ENCODE data around the gene GTPBP1.

GTPBP1 gene

DNA sequence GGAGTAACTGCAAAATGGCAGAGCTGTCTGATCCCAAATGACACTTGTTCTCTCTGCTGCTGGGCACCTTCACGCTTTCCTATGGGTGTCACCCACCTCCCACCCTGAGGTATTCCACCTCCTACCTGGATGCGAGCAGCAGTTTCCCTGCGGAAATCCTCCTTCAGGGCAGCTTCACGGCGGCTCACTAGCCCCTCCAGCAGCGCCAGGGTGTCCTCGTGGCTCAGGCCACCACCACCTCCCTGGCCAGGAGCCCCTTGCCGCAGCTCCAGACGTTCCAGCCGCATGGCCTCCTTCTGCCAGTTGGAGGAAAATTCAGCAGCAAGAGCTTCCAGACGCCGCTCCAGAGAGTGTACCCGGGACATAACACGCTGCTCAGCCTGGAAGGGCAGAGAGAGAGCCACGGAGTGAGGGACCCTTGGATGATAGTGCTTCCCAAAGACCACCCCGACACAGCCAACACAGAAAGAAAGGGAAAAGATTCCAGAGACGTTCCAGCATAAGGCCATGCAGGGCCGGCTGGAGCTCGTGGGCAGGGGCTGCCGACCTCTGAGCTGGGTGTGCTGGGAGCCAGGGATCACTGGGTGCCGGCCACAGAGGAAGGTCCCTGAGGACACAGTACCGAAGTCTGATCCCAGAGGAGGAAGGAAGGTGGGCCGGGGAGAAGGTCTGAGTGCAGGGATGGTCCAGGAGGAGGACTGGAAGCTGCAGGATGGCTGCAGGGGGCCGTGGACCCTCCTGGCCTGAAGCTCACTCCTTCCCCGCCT is 36.6 kb downstream of the GTPBP1 start:
- DNase-seq, result no peak

DNA sequence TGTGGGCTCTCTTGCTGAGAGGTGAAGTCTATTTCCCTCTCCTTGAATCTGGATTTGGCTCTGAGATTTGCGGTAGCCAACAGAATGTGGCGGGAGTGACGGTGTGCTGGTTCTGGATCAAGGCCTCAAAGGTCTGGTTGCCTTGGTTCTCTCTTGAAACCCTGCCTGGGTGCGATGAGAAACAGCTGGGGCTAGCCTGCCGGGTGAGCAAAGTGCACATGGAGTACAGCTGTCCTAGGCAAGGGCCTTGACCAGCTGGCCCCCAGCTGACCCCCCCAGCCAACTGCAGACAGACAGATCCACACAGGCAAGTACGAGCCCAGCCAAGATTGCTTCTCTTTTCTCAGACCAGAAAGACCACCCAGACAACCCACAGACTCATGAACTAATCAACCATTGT is 39.2 kb downstream of the GTPBP1 start:
- DNase-seq, result no peak

DNA sequence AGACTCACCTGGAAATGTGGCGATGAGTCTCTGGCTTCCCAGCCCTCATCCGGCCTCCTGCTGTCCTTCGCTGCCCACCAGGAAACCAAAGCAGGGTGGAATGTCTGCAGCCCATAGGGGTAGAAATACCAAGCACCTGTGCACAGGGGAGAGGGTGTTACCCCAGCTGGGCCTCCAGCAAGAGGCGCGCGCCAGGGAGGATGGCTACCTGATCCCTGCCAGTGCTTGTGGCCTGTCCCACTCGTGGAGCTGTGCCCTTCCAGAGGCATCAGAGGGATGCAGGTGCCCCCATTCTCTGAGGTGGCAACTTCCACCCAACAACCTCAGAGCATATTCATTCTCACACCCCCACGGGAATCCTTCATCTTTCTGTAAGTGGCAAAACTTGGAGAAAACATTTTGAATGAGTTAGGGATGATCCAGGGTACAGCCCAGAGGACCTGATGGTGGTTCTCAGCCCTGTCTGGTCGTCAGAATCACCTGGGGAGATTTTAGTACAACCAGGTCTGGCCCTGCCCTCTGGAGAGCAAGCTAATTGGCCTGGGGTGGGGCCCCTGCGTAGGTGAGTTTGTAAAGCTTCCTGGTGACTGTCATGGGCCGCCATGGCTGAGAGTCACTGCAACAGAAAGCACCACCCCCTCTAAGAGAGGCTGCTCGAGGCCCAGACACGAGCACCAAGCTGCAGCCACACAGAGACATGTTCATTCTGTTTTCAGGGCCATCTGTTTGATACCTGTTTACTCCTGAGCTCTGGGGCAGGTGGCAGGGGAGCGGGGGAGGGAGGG is 40.1 kb downstream of the GTPBP1 start:
- DNase-seq, result no peak

GRCh38 chr22:38748487-38749136 is 42.9 kb downstream of the GTPBP1 start:
- DNase-seq, result no peak

GRCh38 chr22:38750104-38750503 is 44.4 kb downstream of the GTPBP1 start:
- DNase-seq, result no peak

GRCh38 chr22:38750638-38751037 is 44.9 kb downstream of the GTPBP1 start:
- DNase-seq, result no peak

DNA sequence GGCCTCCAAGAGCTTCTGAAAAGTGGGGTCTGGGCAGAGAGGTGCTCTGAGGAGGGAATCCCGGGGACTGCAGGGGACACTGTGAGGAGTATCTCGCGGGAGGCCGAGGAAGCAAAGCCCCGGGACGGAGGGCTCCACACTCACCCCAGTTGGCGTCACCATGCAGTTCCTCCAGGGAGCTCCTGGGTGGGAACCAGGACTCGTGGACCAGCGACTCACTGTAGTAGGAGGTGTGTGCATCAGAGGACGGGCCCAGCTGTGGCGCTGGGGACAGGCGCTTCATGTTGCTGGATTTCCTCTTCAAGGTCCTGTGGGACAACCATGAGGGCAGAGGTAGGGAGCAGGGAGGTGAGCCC is 45.3 kb downstream of the GTPBP1 start:
- DNase-seq, result no peak

DNA sequence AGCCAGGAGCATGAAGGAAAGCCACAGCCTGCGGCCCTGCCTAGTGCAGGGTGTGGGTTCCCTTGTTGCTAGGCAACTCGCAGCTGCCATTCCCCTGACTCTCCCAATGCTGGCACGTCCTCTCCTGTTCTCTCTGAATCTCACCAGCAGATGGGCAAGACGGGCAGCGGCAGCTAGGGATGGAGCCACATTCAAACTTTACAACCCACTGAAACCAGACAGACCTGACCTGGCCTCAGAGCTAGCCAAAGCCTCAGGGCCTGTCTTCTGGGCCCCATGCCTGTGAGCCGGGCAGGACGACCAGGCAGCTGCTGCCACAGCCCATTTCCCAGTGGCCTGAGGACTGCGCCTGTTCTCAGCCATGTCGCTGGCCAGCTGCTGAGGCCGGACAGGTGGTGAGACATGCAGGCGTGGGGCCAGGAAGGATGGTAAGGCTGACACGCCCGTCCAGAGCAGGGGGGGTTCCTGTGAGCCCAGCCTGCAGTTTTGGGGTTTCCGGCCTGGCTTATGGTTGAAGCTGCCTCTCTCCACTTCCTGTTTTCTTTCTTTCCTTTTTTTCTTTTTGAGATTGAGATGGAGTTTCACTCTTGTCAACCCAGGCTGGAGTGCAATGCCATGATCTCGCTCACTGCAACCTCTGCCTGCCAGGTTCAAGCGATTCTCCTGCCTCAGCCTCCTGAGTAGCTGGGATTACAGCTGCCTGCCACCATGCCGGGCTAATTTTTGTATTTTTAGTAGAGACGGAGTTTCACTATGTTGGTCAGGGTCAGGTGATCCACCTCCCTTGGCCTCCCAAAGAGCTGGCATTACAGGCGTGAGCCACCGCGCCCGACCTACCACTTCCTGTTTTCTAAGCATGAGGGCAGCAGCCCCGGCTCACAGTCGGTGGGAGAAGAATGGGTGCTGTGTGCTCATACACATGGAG is 45.9 kb downstream of the GTPBP1 start:
- peak; percentile 75 for DNase-seq

- no peak for DNase-seq
These were observed 48.4 kb downstream of the GTPBP1 start for GRCh38 chr22:38753948-38754750.

- DNase-seq, result no peak
These were observed 49.0 kb downstream of the GTPBP1 start for GRCh38 chr22:38754751-38755154.

DNA sequence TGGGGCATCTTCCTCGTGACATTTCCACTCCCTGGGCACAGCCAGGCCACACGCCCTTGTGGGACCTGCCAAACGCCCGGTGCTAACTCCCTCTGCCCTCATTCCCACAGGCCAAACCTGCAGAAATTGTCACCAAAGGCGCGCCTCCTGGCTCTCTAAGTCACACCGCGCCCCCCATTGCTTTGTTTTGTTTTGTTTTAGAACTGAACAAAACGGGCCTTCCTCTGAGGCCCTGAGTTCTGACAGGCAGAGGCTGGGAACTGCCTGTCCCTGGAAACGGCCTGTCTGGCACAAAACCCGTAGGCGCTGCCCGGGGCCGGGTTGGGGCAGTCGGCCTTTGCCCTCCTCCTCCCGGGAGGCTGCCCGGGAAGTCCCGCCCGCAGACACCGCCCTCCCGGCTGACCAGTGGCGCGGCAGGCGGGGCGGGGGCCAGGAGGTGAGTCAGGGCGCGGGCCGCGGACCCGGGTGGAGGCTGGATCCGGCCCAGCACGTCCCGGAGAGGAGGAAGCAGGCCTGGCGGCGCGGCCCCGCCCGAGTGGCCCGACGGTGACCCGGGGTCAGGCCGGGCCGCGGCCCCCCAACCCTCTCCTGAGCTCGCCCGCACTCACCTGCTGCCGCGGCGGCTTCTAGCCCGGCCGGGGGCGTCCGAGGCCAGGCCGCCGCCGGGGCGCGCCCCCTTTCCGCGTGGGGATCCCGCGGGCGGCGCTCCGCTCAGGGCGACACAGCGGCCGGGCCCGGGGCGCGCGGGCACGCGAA is 49.6 kb downstream of the GTPBP1 start:
- DNase-seq, result peak; percentile 75

DNA sequence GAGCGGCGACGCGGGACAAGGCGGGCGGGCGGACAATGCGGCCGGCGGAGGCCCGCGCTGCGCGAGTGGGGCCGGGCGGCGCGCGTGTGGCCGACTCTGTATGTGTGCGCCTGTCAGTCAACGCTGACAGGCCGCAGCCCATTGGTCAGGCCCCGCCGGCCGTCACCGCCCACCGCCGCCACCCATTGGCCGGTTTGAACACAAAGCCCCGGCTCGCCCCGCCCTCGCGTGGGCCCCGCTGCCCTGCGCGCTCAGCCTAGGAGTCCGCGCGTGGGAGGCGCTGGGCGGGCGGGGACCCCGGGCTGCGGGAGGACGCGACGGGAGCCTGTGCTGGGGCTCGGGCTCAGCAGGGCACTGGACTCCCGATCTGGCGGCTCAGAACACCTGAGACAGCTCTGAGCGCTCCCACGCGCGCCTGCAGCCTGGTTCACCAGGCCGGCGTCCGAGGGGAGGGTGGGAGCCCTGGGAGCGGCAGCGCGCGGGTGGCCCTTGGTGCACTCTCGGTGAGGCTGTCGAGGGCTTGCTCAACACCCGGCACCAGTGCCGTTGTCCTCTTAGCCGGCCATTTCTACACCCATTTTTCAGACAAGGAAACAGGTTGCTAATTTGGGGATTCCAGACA is 50.3 kb downstream of the GTPBP1 start, which contains the start of gene SUN2:
Gene SUN2 (minus strand): TSS at position 88 of the 622 bp plus-strand sequence. CDS start 3,370 bp downstream, outside the sequence.
- peak; percentile 92 for DNase-seq

DNA sequence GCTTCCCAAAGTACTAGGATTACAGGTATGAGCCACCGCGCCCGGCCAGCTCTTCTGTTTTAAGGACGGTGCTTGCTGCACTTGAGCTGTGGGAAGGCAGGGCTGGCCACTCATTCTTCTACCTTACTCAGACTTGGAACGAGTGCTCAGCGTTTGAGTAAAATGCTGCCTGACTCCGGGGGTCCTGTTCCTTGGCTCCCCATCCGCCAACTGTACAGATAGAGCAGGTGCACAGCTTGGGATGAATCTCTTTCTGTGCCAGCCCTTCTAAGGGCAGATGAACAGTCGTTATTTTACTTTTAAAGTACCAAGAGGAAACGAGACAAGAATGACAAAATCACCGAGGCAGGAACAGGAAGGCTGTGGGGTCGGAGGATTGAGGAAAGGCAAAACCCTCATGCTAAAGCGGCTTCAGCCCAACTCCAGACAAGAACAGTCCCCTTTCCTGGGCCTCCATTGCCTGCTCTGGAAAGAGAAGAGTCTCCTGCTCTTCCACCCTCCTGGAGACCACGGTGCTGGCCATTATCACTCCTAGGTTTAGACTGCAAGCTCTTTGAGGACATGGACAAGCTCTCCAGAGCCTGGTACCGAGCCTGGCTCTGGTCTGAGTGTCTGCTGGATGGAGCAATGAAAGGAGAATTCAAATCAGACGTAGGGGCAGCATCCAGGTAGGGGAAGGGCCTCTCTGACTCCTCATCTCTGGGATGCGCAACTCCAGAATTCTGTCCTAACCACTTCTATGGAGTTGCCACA is 51.1 kb downstream of the GTPBP1 start:
- no peak for DNase-seq

- DNase-seq, result no peak
These were observed 51.7 kb downstream of the GTPBP1 start for GRCh38 chr22:38757464-38757757.

DNA sequence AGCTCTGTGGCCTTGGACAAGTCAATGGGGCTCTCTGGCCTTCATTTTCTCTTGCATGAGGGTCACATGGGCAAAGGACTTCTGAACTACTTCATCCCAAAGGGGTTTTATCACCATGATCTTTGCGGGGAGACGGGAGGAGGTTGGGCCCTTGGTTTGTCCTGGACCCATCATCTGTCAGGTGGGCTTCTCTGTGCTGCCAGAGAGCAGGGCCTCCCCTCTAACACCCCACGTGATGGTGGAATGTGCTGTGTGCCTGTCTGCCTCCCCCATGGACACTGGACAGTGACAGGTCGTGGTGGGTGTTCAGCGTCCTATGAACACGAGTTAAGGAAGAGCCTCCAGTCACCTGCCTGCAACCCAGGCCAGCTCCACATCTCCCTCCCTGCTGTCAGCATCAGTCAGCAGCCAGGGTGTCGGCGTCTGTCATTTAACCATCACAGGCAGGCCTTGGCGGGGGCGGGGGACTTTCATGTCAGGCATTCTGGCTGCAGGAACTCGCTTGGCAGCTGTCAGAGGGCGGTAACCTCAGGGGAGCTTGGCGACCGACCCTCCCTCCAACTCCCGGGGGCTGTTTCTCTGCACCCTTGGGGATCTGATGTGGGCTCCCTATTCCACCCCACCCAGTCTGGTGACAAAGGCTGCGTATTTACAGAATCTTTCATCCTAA is 52.7 kb downstream of the GTPBP1 start:
- no peak for DNase-seq

- no peak for DNase-seq
These were observed 53.3 kb downstream of the GTPBP1 start for GRCh38 chr22:38759005-38759404.

DNA sequence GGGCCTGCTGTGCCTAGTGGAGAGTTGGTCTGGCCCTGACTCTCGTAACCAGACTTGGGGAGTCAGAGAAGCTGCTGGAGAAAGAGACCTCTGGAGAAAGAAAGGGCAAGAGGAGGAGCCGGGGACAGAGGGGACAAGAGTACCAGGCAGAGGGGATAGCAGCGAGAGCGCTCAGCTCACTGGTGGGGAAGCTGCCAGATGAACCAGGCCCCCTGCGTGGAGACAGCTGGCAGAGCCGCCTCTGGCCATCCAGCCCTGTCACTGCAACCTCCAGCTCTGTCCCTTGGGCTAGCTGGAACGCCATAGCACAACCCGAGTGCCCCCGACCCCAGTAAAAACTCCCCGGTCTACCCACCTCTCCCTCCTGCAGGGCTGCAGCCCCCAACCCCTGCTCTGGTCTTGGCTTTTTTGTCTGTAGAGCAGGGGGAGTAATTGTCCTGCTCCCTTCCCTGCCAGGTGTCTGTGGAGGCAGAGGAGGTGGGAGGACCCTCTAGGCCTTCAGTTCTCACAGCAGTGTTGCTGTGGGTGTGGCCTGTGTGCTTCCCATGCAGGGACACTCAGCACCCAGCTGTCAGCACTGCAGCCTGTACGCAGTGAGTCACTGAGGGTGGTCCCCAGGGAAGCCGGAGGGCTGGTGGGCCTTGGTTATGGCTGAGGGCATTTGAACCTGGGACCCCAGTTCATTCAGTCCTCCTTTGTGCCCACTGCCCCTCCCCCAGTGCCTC is 54.9 kb downstream of the GTPBP1 start:
- DNase-seq, result no peak

Data from right forelimb (tissue), 1 donor.